ENCODE results near the gene CCR5AS.

DNA sequence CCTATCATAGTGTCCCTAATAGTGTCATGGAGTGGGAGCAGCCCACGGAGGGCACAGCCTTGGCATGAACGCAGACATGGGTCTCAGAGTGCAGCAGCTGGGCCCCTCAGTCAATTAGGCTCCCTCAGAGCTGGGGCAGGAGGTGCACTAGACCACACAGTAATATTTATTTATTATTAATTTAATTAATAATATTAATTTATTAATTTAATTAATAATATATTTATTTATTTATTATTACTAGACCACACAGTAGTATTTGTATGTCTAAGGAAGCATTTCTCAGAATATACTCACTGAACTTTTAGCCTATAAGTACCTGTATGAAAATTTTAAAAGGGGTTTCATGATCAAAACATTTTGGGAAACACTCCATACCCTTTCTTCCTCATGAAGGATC, 5.3 kb downstream of the CCR5AS start:
- TF ChIP-seq CTCF (IDR thresholded peaks at IDR 0.05) = no peak
- TF ChIP-seq POLR2A (IDR thresholded peaks at IDR 0.05) = no peak

All from suprapubic skin (tissue), 3 donors.